GM12878 (cell line): Measurements from ENCODE around the gene KCNMB3. TPM values are rescaled to one million over a fixed set of nuclear protein-coding genes. Genes with fewer than 3 reads are reported as not detected.

ENCODE experiments used
- ATAC-seq: fragments of 200-7000 bp; cut with Tn5 transposase; 3 replicates; pipeline ENCODE4 v1.9.1; 2020; ENCODE audit warnings: mild to moderate bottlenecking, moderate library complexity
- BruUV-seq: library from RNA; stranded (reverse); fragments of 400-500 nt; replicated peaks from 2 replicates; lab custom pipeline; 2021; lab: Mats Ljungman, UMichigan
- CTCF ChIA-PET: fragments of 300-600 bp; sonication (Branson Sonifier 250); formaldehyde crosslinking; extraction: SDS; loops from one replicate; lab custom pipeline; 2021; ENCODE audit warnings: inconsistent platforms; lab: Yijun Ruan, JAX
- POLR2A ChIA-PET: fragments of 350-600 bp; formaldehyde crosslinking; extraction: SDS; loops from one replicate; lab custom pipeline; 2021; ENCODE audit warnings: inconsistent platforms; lab: Charles Lee
- RAD21 ChIA-PET: fragments of 300-600 bp; sonication (Branson Sonifier 250); formaldehyde crosslinking; loops from one replicate; lab custom pipeline; 2023; ENCODE audit warnings: antibody characterized with exemption; ENCODE audit not compliant: unreplicated experiment; lab: Charles Lee
- SMC1A ChIA-PET: fragments of 300-600 bp; sonication (Branson Sonifier 250); formaldehyde crosslinking; loops from one replicate; lab custom pipeline; 2023; ENCODE audit not compliant: unreplicated experiment, uncharacterized antibody; lab: Charles Lee
- DNase-seq: peaks from one replicate; pipeline ENCODE4 v3.0.0-alpha.2; 2011; ENCODE audit warnings: low read depth, low spot score
- FAIRE-seq: peaks from 3 replicates; lab custom pipeline; 2011; peaks lifted over from hg19 to GRCh38; lab: Jason Lieb, UNC
- H2AFZ ChIP-seq: 2 replicates; pipeline ENCODE4 v1.6.0; 2011; ENCODE audit warnings: low read depth, low read length, control low read depth; ENCODE audit not compliant: control insufficient read depth
- H3K27ac ChIP-seq: 2 replicates; pipeline ENCODE4 v1.5.1; 2011; ENCODE audit warnings: control low read depth; ENCODE audit not compliant: control insufficient read depth, insufficient read depth
- H3K27me3 ChIP-seq, 2 experiments: replicated peaks in 1 of 2; 2 replicates each; pipeline versions ENCODE4 v1.6.0 to v1.6.1; 2011; ENCODE audit warnings: low read length in 1 of 2; ENCODE audit not compliant: control insufficient read depth in 2 of 2, insufficient read depth in 2 of 2
- H3K36me3 ChIP-seq, 2 experiments: 2 replicates each; pipeline ENCODE4 v1.5.1; 2011; ENCODE audit warnings: low read length in 1 of 2; ENCODE audit not compliant: control insufficient read depth in 2 of 2, insufficient read depth in 2 of 2
- H3K4me1 ChIP-seq: 2 replicates; pipeline ENCODE4 v1.6.1; 2011; ENCODE audit warnings: mild to moderate bottlenecking, low read length, moderate library complexity, mixed read lengths; ENCODE audit not compliant: control insufficient read depth, insufficient read depth
- H3K4me2 ChIP-seq: 2 replicates; pipeline ENCODE4 v1.6.0; 2011; ENCODE audit warnings: control low read depth; ENCODE audit not compliant: control insufficient read depth, insufficient read depth
- H3K4me3 ChIP-seq: fragments of 200-600 bp; sonication (generic); 2 replicates; pipeline ENCODE4 v1.5.1; 2016
- H3K79me2 ChIP-seq: 2 replicates; pipeline ENCODE4 v1.6.0; 2011; ENCODE audit warnings: low read length; ENCODE audit not compliant: control insufficient read depth, insufficient read depth
- H3K9ac ChIP-seq: 2 replicates; pipeline ENCODE4 v1.8.0; 2011; ENCODE audit warnings: low read length, control low read depth, mixed read lengths; ENCODE audit not compliant: control insufficient read depth, insufficient read depth
- H3K9me3 ChIP-seq: replicated peaks from 3 replicates; pipeline ENCODE4 v1.5.1; 2011; ENCODE audit warnings: mild to moderate bottlenecking, low read length; ENCODE audit not compliant: control insufficient read depth, insufficient read depth
- H4K20me1 ChIP-seq: 2 replicates; pipeline ENCODE4 v1.6.0; 2011; ENCODE audit not compliant: control insufficient read depth, insufficient read depth
- CBX3 ChIP-seq: fragments of 200-600 bp; sonication (generic); IDR thresholded peaks from 2 replicates; pipeline ENCODE4 v1.6.1; 2016; ENCODE audit warnings: low read depth, borderline replicate concordance
- CHD1 ChIP-seq: IDR thresholded peaks from 2 replicates; pipeline ENCODE4 v1.6.1; 2012; ENCODE audit warnings: low read depth, low read length, improper control_type of control experiment
- CTCF ChIP-seq, 3 experiments: IDR thresholded peaks in 2 of 3; conservative IDR thresholded peaks in 1 of 3; 2 replicates each; pipeline ENCODE4 v1.5.1; 2011; ENCODE audit warnings: low read depth in 3 of 3, low read length in 3 of 3, mild to moderate bottlenecking in 3 of 3, control low read depth in 2 of 3, moderate library complexity in 2 of 3, inconsistent platforms in 1 of 3, mixed read lengths in 1 of 3; ENCODE audit not compliant: control insufficient read depth in 2 of 3, insufficient read depth in 1 of 3; ENCODE audit errors: extremely low read depth in 1 of 3
- IRF4 ChIP-seq: IDR thresholded peaks from 2 replicates; pipeline ENCODE4 v1.6.1; 2011; ENCODE audit warnings: low read depth, low read length
- PAX5 ChIP-seq: IDR thresholded peaks from 2 replicates; pipeline ENCODE4 v1.6.1; 2011; ENCODE audit warnings: low read depth, low read length, borderline replicate concordance
- PAX8 ChIP-seq: fragments of 450-650 bp; IDR thresholded peaks from 2 replicates; pipeline ENCODE4 v1.6.1; 2017; ENCODE audit warnings: mild to moderate bottlenecking, moderate library complexity
- SMAD1 ChIP-seq: fragments of 450-650 bp; IDR thresholded peaks from 2 replicates; pipeline ENCODE4 v1.6.1; 2018; ENCODE audit warnings: mild to moderate bottlenecking, low read depth; ENCODE audit not compliant: partially characterized antibody
- SREBF1 ChIP-seq: IDR thresholded peaks from 2 replicates; pipeline ENCODE4 v1.6.1; 2012; ENCODE audit warnings: mild to moderate bottlenecking, low read length
- SRF ChIP-seq, 2 experiments: IDR thresholded peaks; 2 replicates each; pipeline ENCODE4 v1.6.1; 2011; ENCODE audit warnings: low read depth in 2 of 2, low read length in 2 of 2, mild to moderate bottlenecking in 1 of 2, moderate library complexity in 1 of 2
- ZNF687 ChIP-seq: fragments of 450-650 bp; IDR thresholded peaks from 2 replicates; pipeline ENCODE4 v1.6.1; 2017; ENCODE audit warnings: mild to moderate bottlenecking, moderate library complexity
- WGBS: methylation state at CpG from one replicate; pipeline ENCODE4 v1.1.6; 2016; ENCODE audit warnings: low lambda C conversion rate; ENCODE audit not compliant: insufficient replicate concordance, insufficient coverage; ENCODE audit errors: missing lambda C conversion rate; 5-methylcytosine and 5-hydroxymethylcytosine counted together
- in situ Hi-C: fragments of 300-500 bp; cut with MboI; formaldehyde crosslinking; loops from 9 replicates; pipeline ENCODE4 v1.14.3; 2018; ENCODE audit warnings: mixed read lengths
- intact Hi-C: fragments of 100-400 bp; cut with micrococcal nuclease; formaldehyde crosslinking; loops from one replicate; pipeline ENCODE4 v1.14.2; 2022; ENCODE audit not compliant: unreplicated experiment
- polyA plus RNA-seq, 11 experiments: library from polyadenylated mRNA; depleted of rRNA in 4 of 11; unstranded in 6 of 11; stranded (reverse) in 5 of 11; fragments of >200 nt; fragmentation: Nextera tagmentation in 4 of 11; fragmentation: Illumina TruSeq in 1 of 11; extraction: Ambion mirVana in 4 of 11; extraction: Trizol in 1 of 11; gene quantifications; 1 replicate in 1 of 11; 2 replicates in 10 of 11; pipeline versions ENCODE4 v1.2.1 to v1.2.3, GENCODE V29; 2011 to 2016; ENCODE audit warnings: inconsistent platforms in 2 of 11, missing spikeins in 2 of 11, low read depth in 1 of 11
- total RNA-seq, 4 experiments: library from RNA; depleted of rRNA in 3 of 4; stranded (reverse); fragments of >200 nt in 3 of 4; fragmentation: Illumina TruSeq in 1 of 4; extraction: Trizol in 1 of 4; gene quantifications; 2 replicates each; pipeline versions ENCODE4 v1.2.1 to v1.2.3, GENCODE V29; 2013 to 2021
- TF ChIP-seq, protein P1 (sequence below): IDR thresholded peaks from 2 replicates; pipeline ENCODE4 v1.6.1; 2011; ENCODE audit warnings: low read depth, mild to moderate bottlenecking, low read length, moderate library complexity, borderline replicate concordance; ENCODE audit errors: extremely low read depth

The KCNMB3 gene
- total and polyA plus RNA-seq, 10 of the 15 experiments (the other 5 are each of a cell fraction or from before 2014, with no cell fraction given) = 0.20 to 4.6 (median 2.2) TPM

- SMC1A ChIA-PET = interaction anchor here (0.7 to 2.0 kb wide), 6 partner anchors 12 to 309 kb away, joined by 3 to 5 read pairs (median 4); no protein-coding TSS in a partner anchor
- FAIRE-seq = no peak
- CTCF ChIA-PET = interaction anchor here (1.1 to 1.6 kb wide), 3 partner anchors 8 to 181 kb away, joined by 3 to 5 read pairs (median 3); no protein-coding TSS in a partner anchor
Measured at GRCh38 chr3:179279837-179280236, 28.9 kb upstream of the KCNMB3 start.

DNA sequence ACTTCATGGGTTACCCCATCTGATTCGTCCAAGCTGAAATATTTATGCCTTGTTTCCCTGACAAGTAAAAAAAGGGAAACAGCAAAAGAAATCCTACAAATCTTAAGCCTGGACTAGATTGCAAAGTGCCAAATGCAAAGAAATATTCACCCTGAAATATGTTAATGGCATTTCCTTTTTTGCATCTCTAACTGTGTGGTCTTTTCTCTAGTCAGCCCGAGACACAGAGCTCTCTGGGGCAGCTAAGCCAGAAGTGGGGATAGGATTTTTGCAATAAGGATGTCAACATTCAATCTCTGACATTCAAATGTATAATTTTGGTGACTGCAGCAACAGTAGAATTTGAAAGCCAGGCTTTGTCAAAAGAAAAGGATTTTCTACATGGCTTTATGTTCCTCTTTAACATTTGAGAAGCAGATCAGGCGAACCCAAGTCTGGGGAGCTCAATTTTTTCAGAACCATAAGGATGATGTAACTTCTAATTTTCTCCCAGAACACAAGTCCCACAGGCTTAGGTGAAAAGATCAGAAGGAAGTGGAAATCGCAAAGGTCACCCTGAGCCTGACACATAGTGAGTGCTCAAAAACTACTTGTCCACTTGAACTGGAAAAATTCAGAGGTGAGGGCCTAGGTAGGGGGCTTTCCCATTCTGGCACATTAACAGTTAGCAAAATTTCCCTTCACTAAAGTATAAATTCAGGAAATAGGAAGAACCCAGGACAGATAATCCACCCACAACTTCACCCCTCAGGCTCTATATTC, 28.2 kb upstream of the KCNMB3 start:
- POLR2A ChIA-PET = no interaction called here
- Histone ChIP-seq H3K9me3 (no peaks in the 10 kb centered on the region), H3K4me1 (no peaks in the 10 kb centered on the region), H3K4me2 (no peak overlapping the region), H3K27me3 (no peaks in the 10 kb centered on the region), H3K9ac (no peak overlapping the region), H3K27ac (no peak overlapping the region), H3K79me2 (no peaks in the 10 kb centered on the region), H3K4me3 (no peak overlapping the region), H3K36me3 (no peaks in the 10 kb centered on the region), H2AFZ (no peak overlapping the region), H4K20me1 (no peaks in the 10 kb centered on the region)
- intact Hi-C loops = no loop called here
- WGBS = 32% methylated on average over 4 of the region's 4 CpGs
- no TSS peak for BruUV-seq
- DNase-seq = no peak
- SMC1A ChIA-PET = interaction anchor here (0.7 to 2.0 kb wide), 4 partner anchors 8 to 310 kb away, joined by 3 to 7 read pairs (median 4); no protein-coding TSS in a partner anchor
- peak; percentile 41 for FAIRE-seq
- in situ Hi-C loops = no loop called here
- CTCF ChIA-PET = interaction anchor here (1.6 kb wide), 1 partner anchor 13 kb away, joined by 5 read pairs; no protein-coding TSS in a partner anchor
- ATAC-seq = no peak
- RAD21 ChIA-PET = no interaction called here
- no peak for TF ChIP-seq CTCF (IDR thresholded peaks at IDR 0.05 in 2 of 3, conservative IDR thresholded peaks at IDR 0.05 in 1 of 3; ENCODE audit: control insufficient read depth in 2 of 3, extremely low read depth in 1 of 3, insufficient read depth in 1 of 3, low read depth in 3 of 3, low read length in 3 of 3)
- TF ChIP-seq IRF4 = no peak
- no peak for TF ChIP-seq ZNF687
- no peak for TF ChIP-seq CHD1
- TF ChIP-seq PAX8 = no peak
- no peak for TF ChIP-seq PAX5

More at GRCh38 chr3:179279837-179280236, 28.9 kb upstream of the KCNMB3 start:
- BruUV-seq = no TSS peak
- Histone ChIP-seq H3K27me3 (no peaks in the 10 kb centered on the region), H3K79me2 (no peaks in the 10 kb centered on the region), H4K20me1 (no peaks in the 10 kb centered on the region), H3K9ac (no peak overlapping the region), H3K4me2 (no peak overlapping the region), H3K4me3 (no peak overlapping the region), H3K9me3 (no peaks in the 10 kb centered on the region), H3K27ac (no peak overlapping the region), H2AFZ (no peak overlapping the region), H3K36me3 (no peaks in the 10 kb centered on the region), H3K4me1 (no peaks in the 10 kb centered on the region)
- POLR2A ChIA-PET = no interaction called here
- in situ Hi-C loops = no loop called here
- RAD21 ChIA-PET = interaction anchor here (0.8 kb wide), 1 partner anchor 12 kb away, joined by 3 read pairs; no protein-coding TSS in a partner anchor
- ATAC-seq (no peak), DNase-seq (no peak)
- WGBS = 79% methylated on average over 1 of the region's 1 CpG
- intact Hi-C loops = no loop called here
- TF ChIP-seq SRF (IDR thresholded peaks at IDR 0.05; ENCODE audit: low read depth in 2 of 2, low read length in 2 of 2) (no peak), SMAD1 (no peak), SREBF1 (no peak), CBX3 (no peak)
- TF ChIP-seq, protein P1, sequence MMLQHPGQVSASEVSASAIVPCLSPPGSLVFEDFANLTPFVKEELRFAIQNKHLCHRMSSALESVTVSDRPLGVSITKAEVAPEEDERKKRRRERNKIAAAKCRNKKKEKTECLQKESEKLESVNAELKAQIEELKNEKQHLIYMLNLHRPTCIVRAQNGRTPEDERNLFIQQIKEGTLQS = no peak
